NCI-H1105 (cell line): ENCODE data around the gene CCNJL.

Experiments used
- DNase-seq: peaks from one replicate; lab custom pipeline; 2025; lab: John Stamatoyannopoulos, UW

The CCNJL gene

GRCh38 chr5:160221082-160221481 lies 91.3 kb downstream of the CCNJL start:
- no peak for DNase-seq

DNA sequence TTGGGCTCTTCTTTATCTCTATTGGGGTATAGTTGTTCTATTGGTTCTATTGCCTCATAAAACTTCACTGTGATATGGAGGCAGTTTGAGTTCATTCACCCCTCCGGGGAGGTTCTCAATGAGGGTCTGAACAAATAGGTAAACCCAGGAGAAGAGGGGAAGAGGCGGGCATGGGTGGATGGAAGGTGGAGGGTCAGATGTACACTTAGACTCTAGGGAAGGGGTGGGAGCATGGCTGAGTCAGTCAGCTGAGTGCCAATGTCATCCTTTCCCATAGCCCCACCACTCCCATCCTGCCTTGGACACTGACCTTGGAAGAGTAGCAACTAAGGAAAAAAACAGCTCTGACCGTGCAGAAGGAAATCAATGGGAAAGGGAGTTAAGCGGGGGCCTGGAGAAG lies 93.0 kb downstream of the CCNJL start:
- DNase-seq, result no peak

GRCh38 chr5:160213537-160213936 lies 98.8 kb downstream of the CCNJL start:
- no peak for DNase-seq

DNA sequence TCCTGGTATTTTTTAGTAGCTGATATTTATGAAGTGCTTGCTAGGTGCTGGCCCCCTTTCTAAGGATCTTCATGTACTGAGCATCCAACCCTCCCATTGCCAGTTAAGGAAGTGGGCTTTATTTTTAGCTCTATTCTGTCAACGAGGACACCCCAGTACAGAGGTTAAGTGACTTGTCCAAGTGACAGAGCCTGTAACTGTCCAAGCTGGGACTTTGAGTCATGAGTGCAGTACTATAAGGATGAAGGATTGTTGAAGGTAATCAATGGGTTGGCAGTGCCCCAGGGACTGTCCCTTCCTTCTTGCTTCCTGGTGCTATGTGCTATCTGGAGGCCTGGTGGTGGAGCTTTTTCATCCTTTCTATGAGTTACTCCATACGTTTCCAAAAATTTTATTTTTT lies 101.0 kb downstream of the CCNJL start:
- no peak for DNase-seq

DNA sequence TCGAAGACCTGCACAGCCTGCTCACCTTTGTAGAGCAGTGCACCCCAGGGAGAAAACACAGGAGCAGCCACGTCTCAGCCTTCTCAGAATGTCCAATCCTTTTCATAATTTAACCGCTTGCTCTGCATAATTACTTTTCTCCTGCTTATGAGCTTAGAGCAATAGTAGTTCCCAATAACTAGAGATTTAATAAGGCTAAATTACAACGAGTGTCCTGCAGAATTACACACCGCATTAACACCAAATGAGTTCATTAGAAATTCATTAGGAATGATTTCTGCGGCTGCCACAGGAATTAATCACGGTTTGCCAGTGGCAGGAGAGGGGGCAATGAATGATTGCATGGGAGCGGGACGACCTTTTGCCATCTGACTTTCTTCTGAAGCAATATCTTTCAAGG lies 101.8 kb downstream of the CCNJL start:
- no peak for DNase-seq

- DNase-seq, result no peak
Measured at GRCh38 chr5:160209917-160210316, 102.4 kb downstream of the CCNJL start.

GRCh38 chr5:160207061-160207460 lies 105.3 kb downstream of the CCNJL start:
- no peak for DNase-seq
